A549 (cell line): Measurements from ENCODE around the gene ITIH3. TPM values are rescaled to one million over a fixed set of nuclear protein-coding genes. Genes with fewer than 3 reads are reported as not detected.

Source experiments
- ATAC-seq, 2 experiments: fragments of 200-7000 bp in 1 of 2; fragments of >200 bp in 1 of 2; cut with Nextera tagmentation in 1 of 2; cut with Tn5 transposase in 1 of 2; 3 replicates each; pipeline versions ENCODE4 v1.8.0 to v1.9.1; 2018 to 2020; ENCODE audit warnings: mild to moderate bottlenecking in 1 of 2, moderate library complexity in 1 of 2
- CTCF ChIA-PET: fragments of 300-600 bp; sonication (Branson Sonifier 250); formaldehyde crosslinking; extraction: SDS; loops from one replicate; lab custom pipeline; 2021; ENCODE audit warnings: antibody characterized with exemption, inconsistent platforms; lab: Yijun Ruan, JAX
- POLR2A ChIA-PET: fragments of 350-600 bp; formaldehyde crosslinking; extraction: SDS; loops from one replicate; lab custom pipeline; 2021; ENCODE audit warnings: antibody characterized with exemption, inconsistent platforms; lab: Yijun Ruan, JAX
- DNase-seq, 2 experiments: peaks; one replicate each; pipeline versions ENCODE4 v3.0.0 to v3.0.0-alpha.2; 2011 to 2016; ENCODE audit warnings: low read depth in 1 of 2, low spot score in 1 of 2
- FAIRE-seq: peaks from 2 replicates; lab custom pipeline; 2011; peaks lifted over from hg19 to GRCh38; lab: Jason Lieb, UNC
- H3K27ac ChIP-seq, 2 experiments: fragments of >200 bp; sonication (Bioruptor Twin); formaldehyde crosslinking; 3 replicates each; pipeline ENCODE4 v1.5.1; 2016 to 2017
- H3K4me1 ChIP-seq: fragments of >200 bp; sonication (Bioruptor Twin); formaldehyde crosslinking; 3 replicates; pipeline ENCODE4 v1.6.1; 2016
- H3K4me2 ChIP-seq: fragments of >200 bp; sonication (Bioruptor Twin); formaldehyde crosslinking; 3 replicates; pipeline ENCODE4 v1.6.1; 2016
- H3K4me3 ChIP-seq: fragments of >200 bp; sonication (Bioruptor Twin); formaldehyde crosslinking; 3 replicates; pipeline ENCODE4 v1.5.1; 2016
- H3K9me3 ChIP-seq: fragments of >200 bp; sonication (Bioruptor Twin); formaldehyde crosslinking; 3 replicates; pipeline ENCODE4 v1.6.1; 2016
- BHLHE40 ChIP-seq: IDR thresholded peaks from 2 replicates; pipeline ENCODE4 v1.6.1; 2012; ENCODE audit warnings: low read depth, low read length, inconsistent platforms
- CEBPB ChIP-seq, 2 experiments: fragments of >200 bp in 1 of 2; sonication (Bioruptor Twin) in 1 of 2; formaldehyde crosslinking in 1 of 2; IDR thresholded peaks; 2 replicates each; pipeline ENCODE4 v1.6.1; 2012 to 2016
- CTCF ChIP-seq: fragments of >200 bp; sonication (Bioruptor Twin); formaldehyde crosslinking; IDR thresholded peaks from 3 replicates; pipeline ENCODE4 v1.5.1; 2016
- EHMT2 ChIP-seq: fragments of 200-600 bp; sonication (generic); IDR thresholded peaks from 2 replicates; pipeline ENCODE4 v1.6.1; 2016; ENCODE audit warnings: antibody characterized with exemption, low read depth, mild to moderate bottlenecking, moderate library complexity
- EP300 ChIP-seq, 2 experiments: fragments of >200 bp; sonication (Bioruptor Twin); formaldehyde crosslinking; IDR thresholded peaks; 2 replicates in 1 of 2; 3 replicates in 1 of 2; pipeline ENCODE4 v1.6.1; 2016 to 2017
- HMGXB4 ChIP-seq: fragments of 250-450 bp; sonication (Bioruptor Pico); IDR thresholded peaks from 2 replicates; pipeline ENCODE4 v1.5.0; 2021; ENCODE audit warnings: mild to moderate bottlenecking, moderate library complexity, borderline replicate concordance
- JUN ChIP-seq, 2 experiments: fragments of >200 bp; sonication (Bioruptor Twin); formaldehyde crosslinking; IDR thresholded peaks; 2 replicates in 1 of 2; 3 replicates in 1 of 2; pipeline ENCODE4 v1.6.1; 2016 to 2017
- KDM5A ChIP-seq: fragments of 200-600 bp; sonication (generic); IDR thresholded peaks from 2 replicates; pipeline ENCODE4 v1.6.1; 2016; ENCODE audit warnings: antibody characterized with exemption, mild to moderate bottlenecking
- MAZ ChIP-seq: fragments of 150-350 bp; IDR thresholded peaks from 2 replicates; pipeline ENCODE4 v1.6.1; 2014; ENCODE audit warnings: antibody characterized with exemption, low read depth, low read length, borderline replicate concordance
- MYC ChIP-seq: IDR thresholded peaks from 2 replicates; pipeline ENCODE4 v1.6.1; 2012; ENCODE audit warnings: mild to moderate bottlenecking, inconsistent platforms, low read length, improper control_type of control experiment, borderline replicate concordance
- NFE2L2 ChIP-seq: fragments of 150-350 bp; conservative IDR thresholded peaks from 2 replicates; pipeline ENCODE4 v1.6.1; 2014; ENCODE audit warnings: low read length
- POLR2AphosphoS2 ChIP-seq: conservative IDR thresholded peaks from 2 replicates; pipeline ENCODE4 v1.6.1; 2012; ENCODE audit warnings: low read length, improper control_type of control experiment, inconsistent platforms
- RARB ChIP-seq: fragments of 250-450 bp; sonication (Bioruptor Pico); IDR thresholded peaks from 2 replicates; pipeline ENCODE4 v1.8.0; 2021; ENCODE audit warnings: mild to moderate bottlenecking, moderate library complexity
- RCOR1 ChIP-seq: fragments of 150-350 bp; IDR thresholded peaks from 2 replicates; pipeline ENCODE4 v1.6.1; 2014; ENCODE audit warnings: antibody characterized with exemption, low read length, low read depth
- RFX5 ChIP-seq: fragments of 450-650 bp; IDR thresholded peaks from 2 replicates; pipeline ENCODE4 v1.7.1; 2014; ENCODE audit warnings: antibody characterized with exemption, mild to moderate bottlenecking, moderate library complexity
- TFCP2L1 ChIP-seq: fragments of 250-450 bp; sonication (Bioruptor Pico); IDR thresholded peaks from 2 replicates; pipeline ENCODE4 v1.5.0; 2021; ENCODE audit warnings: mild to moderate bottlenecking
- TP53 ChIP-seq: fragments of 250-450 bp; sonication (Bioruptor Pico); IDR thresholded peaks from 2 replicates; pipeline ENCODE4 v1.5.0; 2021; ENCODE audit warnings: mild to moderate bottlenecking, moderate library complexity
- USF2 ChIP-seq: fragments of 450-650 bp; IDR thresholded peaks from 2 replicates; pipeline ENCODE4 v1.6.1; 2014; ENCODE audit warnings: antibody characterized with exemption
- ZSCAN20 ChIP-seq: fragments of 250-450 bp; sonication (Bioruptor Pico); IDR thresholded peaks from 2 replicates; pipeline ENCODE4 v1.8.0; 2022; ENCODE audit warnings: mild to moderate bottlenecking, moderate library complexity
- WGBS: methylation state at CpG from one replicate; pipeline ENCODE4 v1.1.6; 2017; ENCODE audit errors: missing lambda C conversion rate; 5-methylcytosine and 5-hydroxymethylcytosine counted together
- polyA plus RNA-seq, 4 experiments: library from polyadenylated mRNA; depleted of rRNA in 3 of 4; stranded (reverse); fragments of >200 nt; fragmentation: RNase III in 1 of 4; extraction: RNeasy Plus Mini Kit Qiagen cat#74134 plus additional on column Dnase treatment in 1 of 4; gene quantifications; 2 replicates in 3 of 4; 3 replicates in 1 of 4; pipeline ENCODE4 v1.2.3, GENCODE V29; 2011 to 2017
- TF ChIP-seq, protein P1 (sequence below): fragments of 250-450 bp; sonication (Bioruptor Pico); IDR thresholded peaks from 2 replicates; pipeline ENCODE4 v1.5.0; 2020; ENCODE audit warnings: low read depth, mild to moderate bottlenecking, moderate library complexity

Gene ITIH3
- polyA plus RNA-seq, 2 of the 4 experiments (the other 2 are of a cell fraction), result 0.09 TPM; not detected in 1

- Histone ChIP-seq H3K9me3 (no peaks in the 10 kb centered on the region), H3K4me3 (no peak overlapping the region), H3K4me2 (no peak overlapping the region), H3K27ac (no peak overlapping the region), H3K4me1 (peaks cover 11% of the 10 kb centered on the region)
- FAIRE-seq (no peak), ATAC-seq (no peak), DNase-seq (no peak)
- TF ChIP-seq BHLHE40 (no peak), TFCP2L1 (CRISPR knock-in tag) (no peak), MYC (no peak), RCOR1 (no peak), HMGXB4 (no peak), USF2 (no peak), TP53 (CRISPR knock-in tag) (no peak), KDM5A (no peak), RFX5 (no peak), MAZ (no peak), ZSCAN20 (CRISPR knock-in tag) (no peak), CTCF (no peak), RARB (CRISPR knock-in tag) (no peak), CEBPB (IDR thresholded peaks at IDR 0.05) (no peak), POLR2AphosphoS2 (no peak), JUN (IDR thresholded peaks at IDR 0.05) (no peak), EHMT2 (no peak), EP300 (IDR thresholded peaks at IDR 0.05) (no peak), NFE2L2 (no peak)
- TF ChIP-seq, protein P1, sequence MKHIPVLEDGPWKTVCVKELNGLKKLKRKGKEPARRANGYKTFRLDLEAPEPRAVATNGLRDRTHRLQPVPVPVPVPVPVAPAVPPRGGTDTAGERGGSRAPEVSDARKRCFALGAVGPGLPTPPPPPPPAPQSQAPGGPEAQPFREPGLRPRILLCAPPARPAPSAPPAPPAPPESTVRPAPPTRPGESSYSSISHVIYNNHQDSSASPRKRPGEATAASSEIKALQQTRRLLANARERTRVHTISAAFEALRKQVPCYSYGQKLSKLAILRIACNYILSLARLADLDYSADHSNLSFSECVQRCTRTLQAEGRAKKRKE (CRISPR knock-in tag), result no peak
- 75% methylated on average over 8 of the region's 8 CpGs for WGBS
- POLR2A ChIA-PET, result no interaction called here
- CTCF ChIA-PET, result no interaction called here
Measured at GRCh38 chr3:52774066-52774713, 20.4 kb upstream of the ITIH3 start.

- DNase-seq, result no peak
- TF ChIP-seq ZSCAN20 (CRISPR knock-in tag) (no peak), RARB (CRISPR knock-in tag) (no peak)
- TF ChIP-seq, all 56 proteins: peak for 0
- ATAC-seq (no peak), FAIRE-seq (no peak)
- ChIA-PET POLR2A (no interaction called here), CTCF (no interaction called here)
- Histone ChIP-seq H3K4me1 (0 out of 3 replicates have a peak, but pooled peaks cover 4% of the 10 kb centered on the region), H3K9me3 (no peaks in the 10 kb centered on the region), H3K4me3 (no peak overlapping the region), H3K27ac (no peak overlapping the region), H3K4me2 (no peak overlapping the region)
- WGBS, result 40% methylated on average over 6 of the region's 6 CpGs
Measured at GRCh38 chr3:52774901-52775864, 19.4 kb upstream of the ITIH3 start.
